GM23338 (cell line): Measurements from ENCODE around the gene LRRC25. TPM values are rescaled to one million over a fixed set of nuclear protein-coding genes. Genes with fewer than 3 reads are reported as not detected.

Source experiments
- ATAC-seq: fragments of 200-7000 bp; cut with Tn5 transposase; 3 replicates; pipeline ENCODE4 v1.9.1; 2020
- DNase-seq: peaks from one replicate; pipeline ENCODE4 v3.0.0-alpha.2; 2015; ENCODE audit warnings: low spot score
- H2AFZ ChIP-seq: fragments of 200-600 bp; sonication (generic); 2 replicates; pipeline ENCODE4 v1.8.0; 2016; ENCODE audit warnings: antibody characterized with exemption, mild to moderate bottlenecking, moderate library complexity
- H3F3A ChIP-seq: fragments of 200-600 bp; sonication (generic); replicated peaks from 2 replicates; pipeline ENCODE4 v1.8.0; 2017; ENCODE audit warnings: antibody characterized with exemption, mixed run types, low read depth
- H3K27ac ChIP-seq: fragments of 200-600 bp; sonication (generic); 2 replicates; pipeline ENCODE4 v1.6.1; 2016; ENCODE audit warnings: low read depth
- H3K27me3 ChIP-seq: fragments of 200-600 bp; sonication (generic); 2 replicates; pipeline ENCODE4 v1.8.0; 2016; ENCODE audit warnings: mild to moderate bottlenecking, mixed run types, moderate library complexity; ENCODE audit not compliant: insufficient read depth
- H3K36me3 ChIP-seq: fragments of 200-600 bp; sonication (generic); 2 replicates; pipeline ENCODE4 v1.8.0; 2016; ENCODE audit warnings: mild to moderate bottlenecking; ENCODE audit not compliant: insufficient read depth
- H3K4me1 ChIP-seq: fragments of 200-600 bp; sonication (generic); 2 replicates; pipeline ENCODE4 v1.8.0; 2016; ENCODE audit warnings: mild to moderate bottlenecking, moderate library complexity; ENCODE audit not compliant: insufficient read depth
- H3K4me2 ChIP-seq: fragments of 200-600 bp; sonication (generic); 2 replicates; pipeline ENCODE4 v1.7.1; 2017; ENCODE audit warnings: mixed run types
- H3K4me3 ChIP-seq: fragments of 200-600 bp; sonication (generic); 2 replicates; pipeline ENCODE4 v1.6.1; 2016; ENCODE audit warnings: mixed run types
- H3K79me2 ChIP-seq: fragments of 200-600 bp; sonication (generic); replicated peaks from 2 replicates; pipeline ENCODE4 v1.8.0; 2017; ENCODE audit warnings: mild to moderate bottlenecking; ENCODE audit not compliant: insufficient read depth
- H3K9me2 ChIP-seq: fragments of 200-600 bp; sonication (generic); 2 replicates; pipeline ENCODE4 v1.8.0; 2017; ENCODE audit not compliant: insufficient read depth
- H4K20me1 ChIP-seq: fragments of 200-600 bp; sonication (generic); replicated peaks from 2 replicates; pipeline ENCODE4 v1.8.0; 2017; ENCODE audit warnings: mild to moderate bottlenecking; ENCODE audit not compliant: insufficient read depth
- H3K27ac Mint-ChIP-seq: 2 replicates; pipeline ENCODE4 v1.8.0; 2020; ENCODE audit warnings: inconsistent platforms, mild to moderate bottlenecking, moderate library complexity, mixed read lengths
- H3K27me3 Mint-ChIP-seq: 3 replicates; pipeline ENCODE4 v1.8.0; 2022; ENCODE audit warnings: low read depth, mild to moderate bottlenecking, moderate library complexity, mixed read lengths, inconsistent platforms; ENCODE audit not compliant: insufficient read depth, poor library complexity
- H3K36me3 Mint-ChIP-seq: 3 replicates; pipeline ENCODE4 v1.8.0; 2021; ENCODE audit warnings: low read depth, mild to moderate bottlenecking, inconsistent platforms, moderate library complexity, mixed read lengths
- H3K4me1 Mint-ChIP-seq: 3 replicates; pipeline ENCODE4 v1.8.0; 2020; ENCODE audit warnings: mild to moderate bottlenecking, inconsistent platforms, mixed read lengths
- H3K4me3 Mint-ChIP-seq: 3 replicates; pipeline ENCODE4 v1.8.0; 2021; ENCODE audit warnings: moderate library complexity, mild to moderate bottlenecking, inconsistent platforms, mixed read lengths
- H3K9me3 Mint-ChIP-seq: 3 replicates; pipeline ENCODE4 v1.8.0; 2020; ENCODE audit warnings: moderate library complexity, mild to moderate bottlenecking, inconsistent platforms, mixed read lengths
- CREB1 ChIP-seq: fragments of 250-450 bp; sonication (Bioruptor Pico); IDR thresholded peaks from 2 replicates; pipeline ENCODE4 v1.5.0; 2020; ENCODE audit warnings: low read depth, mild to moderate bottlenecking, moderate library complexity
- EZH2 ChIP-seq: fragments of 200-600 bp; sonication (generic); IDR thresholded peaks from one replicate; pipeline ENCODE4 v1.8.0; 2017; ENCODE audit warnings: antibody characterized with exemption, mild to moderate bottlenecking, low read depth; ENCODE audit not compliant: unreplicated experiment
- EZH2phosphoT487 ChIP-seq: fragments of 200-600 bp; sonication (generic); IDR thresholded peaks from one replicate; pipeline ENCODE4 v1.8.1; 2018; ENCODE audit warnings: antibody characterized with exemption; ENCODE audit not compliant: unreplicated experiment
- JUNB ChIP-seq: IDR thresholded peaks from one replicate; pipeline ENCODE4 v1.6.1; 2016; ENCODE audit warnings: antibody characterized with exemption; ENCODE audit not compliant: unreplicated experiment
- NANOG ChIP-seq: IDR thresholded peaks from 2 replicates; pipeline ENCODE4 v1.6.1; 2016; ENCODE audit warnings: antibody characterized with exemption, borderline replicate concordance
- POLR2AphosphoS5 ChIP-seq: IDR thresholded peaks from 2 replicates; pipeline ENCODE4 v1.6.1; 2016; ENCODE audit warnings: antibody characterized with exemption, low read depth
- STAT1 ChIP-seq: IDR thresholded peaks from one replicate; pipeline ENCODE4 v1.6.1; 2016; ENCODE audit warnings: antibody characterized with exemption; ENCODE audit not compliant: unreplicated experiment
- ZNF114 ChIP-seq: fragments of 250-450 bp; sonication (Bioruptor Pico); IDR thresholded peaks from 2 replicates; pipeline ENCODE4 v1.5.0; 2020; ENCODE audit warnings: mild to moderate bottlenecking, moderate library complexity
- ZNF331 ChIP-seq: fragments of 250-450 bp; sonication (Bioruptor Pico); IDR thresholded peaks from 2 replicates; pipeline ENCODE4 v1.5.0; 2020; ENCODE audit warnings: low read depth, mild to moderate bottlenecking, moderate library complexity
- polyA plus RNA-seq: library from polyadenylated mRNA; unstranded; fragments of >200 nt; fragmentation: Nextera tagmentation; extraction: Ambion mirVana; gene quantifications from 2 replicates; pipeline ENCODE4 v1.2.1, GENCODE V29; 2016
- total RNA-seq: library from RNA; depleted of rRNA; stranded (reverse); fragments of >200 nt; shearing (Covaris generic); gene quantifications from 2 replicates; pipeline ENCODE4 v1.2.3, GENCODE V29; 2014
- TF ChIP-seq, protein P1 (sequence below): fragments of 250-450 bp; sonication (Bioruptor Pico); IDR thresholded peaks from 2 replicates; pipeline ENCODE4 v1.5.0; 2020; ENCODE audit warnings: mild to moderate bottlenecking, moderate library complexity
- TF ChIP-seq, protein P2 (sequence below): IDR thresholded peaks from 2 replicates; pipeline ENCODE4 v1.6.1; 2016; ENCODE audit warnings: antibody characterized with exemption
- TF ChIP-seq, protein P3 (sequence below), 2 experiments: fragments of 200-600 bp in 1 of 2; sonication (generic) in 1 of 2; conservative IDR thresholded peaks; 2 replicates each; pipeline versions ENCODE4 v1.5.1 to v1.6.1; 2016 to 2017; ENCODE audit warnings: antibody characterized with exemption in 2 of 2, low read depth in 2 of 2, mild to moderate bottlenecking in 2 of 2, moderate library complexity in 1 of 2
- TF ChIP-seq, protein P4 (sequence below): IDR thresholded peaks from one replicate; pipeline ENCODE4 v1.6.1; 2018; ENCODE audit warnings: antibody characterized with exemption; ENCODE audit not compliant: unreplicated experiment

LRRC25 gene
- total and polyA plus RNA-seq, 2 experiments from 2014 or later: 0.17 to 0.24 TPM

DNA sequence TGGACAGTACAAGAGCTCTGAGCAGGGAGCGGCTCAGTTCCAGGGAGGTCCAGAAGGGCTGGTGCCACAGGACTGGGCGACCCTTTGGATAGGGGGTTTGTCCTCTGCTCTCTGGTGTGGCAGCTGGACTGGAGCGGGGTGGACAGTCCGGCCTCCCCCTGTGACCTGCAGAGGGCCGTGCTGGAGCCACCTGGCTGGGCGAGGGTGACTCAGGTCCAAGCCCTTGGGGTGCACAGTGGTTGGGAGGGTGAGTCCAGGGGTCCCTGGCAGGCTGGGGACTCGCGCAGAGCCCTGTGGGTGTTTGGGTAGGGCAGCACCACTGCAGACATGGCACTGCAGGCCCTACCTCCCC, 29.0 kb upstream of the LRRC25 start:
- Histone ChIP-seq H4K20me1 (peaks cover 6% of the 10 kb centered on the region; the same call in 1 of the 2 replicates), H3K27ac (no peak overlapping the region)
- no peak for TF ChIP-seq EZH2
- no peak for TF ChIP-seq POLR2AphosphoS5
- TF ChIP-seq STAT1: no peak
- TF ChIP-seq EZH2phosphoT487: no peak
- TF ChIP-seq, protein P1, sequence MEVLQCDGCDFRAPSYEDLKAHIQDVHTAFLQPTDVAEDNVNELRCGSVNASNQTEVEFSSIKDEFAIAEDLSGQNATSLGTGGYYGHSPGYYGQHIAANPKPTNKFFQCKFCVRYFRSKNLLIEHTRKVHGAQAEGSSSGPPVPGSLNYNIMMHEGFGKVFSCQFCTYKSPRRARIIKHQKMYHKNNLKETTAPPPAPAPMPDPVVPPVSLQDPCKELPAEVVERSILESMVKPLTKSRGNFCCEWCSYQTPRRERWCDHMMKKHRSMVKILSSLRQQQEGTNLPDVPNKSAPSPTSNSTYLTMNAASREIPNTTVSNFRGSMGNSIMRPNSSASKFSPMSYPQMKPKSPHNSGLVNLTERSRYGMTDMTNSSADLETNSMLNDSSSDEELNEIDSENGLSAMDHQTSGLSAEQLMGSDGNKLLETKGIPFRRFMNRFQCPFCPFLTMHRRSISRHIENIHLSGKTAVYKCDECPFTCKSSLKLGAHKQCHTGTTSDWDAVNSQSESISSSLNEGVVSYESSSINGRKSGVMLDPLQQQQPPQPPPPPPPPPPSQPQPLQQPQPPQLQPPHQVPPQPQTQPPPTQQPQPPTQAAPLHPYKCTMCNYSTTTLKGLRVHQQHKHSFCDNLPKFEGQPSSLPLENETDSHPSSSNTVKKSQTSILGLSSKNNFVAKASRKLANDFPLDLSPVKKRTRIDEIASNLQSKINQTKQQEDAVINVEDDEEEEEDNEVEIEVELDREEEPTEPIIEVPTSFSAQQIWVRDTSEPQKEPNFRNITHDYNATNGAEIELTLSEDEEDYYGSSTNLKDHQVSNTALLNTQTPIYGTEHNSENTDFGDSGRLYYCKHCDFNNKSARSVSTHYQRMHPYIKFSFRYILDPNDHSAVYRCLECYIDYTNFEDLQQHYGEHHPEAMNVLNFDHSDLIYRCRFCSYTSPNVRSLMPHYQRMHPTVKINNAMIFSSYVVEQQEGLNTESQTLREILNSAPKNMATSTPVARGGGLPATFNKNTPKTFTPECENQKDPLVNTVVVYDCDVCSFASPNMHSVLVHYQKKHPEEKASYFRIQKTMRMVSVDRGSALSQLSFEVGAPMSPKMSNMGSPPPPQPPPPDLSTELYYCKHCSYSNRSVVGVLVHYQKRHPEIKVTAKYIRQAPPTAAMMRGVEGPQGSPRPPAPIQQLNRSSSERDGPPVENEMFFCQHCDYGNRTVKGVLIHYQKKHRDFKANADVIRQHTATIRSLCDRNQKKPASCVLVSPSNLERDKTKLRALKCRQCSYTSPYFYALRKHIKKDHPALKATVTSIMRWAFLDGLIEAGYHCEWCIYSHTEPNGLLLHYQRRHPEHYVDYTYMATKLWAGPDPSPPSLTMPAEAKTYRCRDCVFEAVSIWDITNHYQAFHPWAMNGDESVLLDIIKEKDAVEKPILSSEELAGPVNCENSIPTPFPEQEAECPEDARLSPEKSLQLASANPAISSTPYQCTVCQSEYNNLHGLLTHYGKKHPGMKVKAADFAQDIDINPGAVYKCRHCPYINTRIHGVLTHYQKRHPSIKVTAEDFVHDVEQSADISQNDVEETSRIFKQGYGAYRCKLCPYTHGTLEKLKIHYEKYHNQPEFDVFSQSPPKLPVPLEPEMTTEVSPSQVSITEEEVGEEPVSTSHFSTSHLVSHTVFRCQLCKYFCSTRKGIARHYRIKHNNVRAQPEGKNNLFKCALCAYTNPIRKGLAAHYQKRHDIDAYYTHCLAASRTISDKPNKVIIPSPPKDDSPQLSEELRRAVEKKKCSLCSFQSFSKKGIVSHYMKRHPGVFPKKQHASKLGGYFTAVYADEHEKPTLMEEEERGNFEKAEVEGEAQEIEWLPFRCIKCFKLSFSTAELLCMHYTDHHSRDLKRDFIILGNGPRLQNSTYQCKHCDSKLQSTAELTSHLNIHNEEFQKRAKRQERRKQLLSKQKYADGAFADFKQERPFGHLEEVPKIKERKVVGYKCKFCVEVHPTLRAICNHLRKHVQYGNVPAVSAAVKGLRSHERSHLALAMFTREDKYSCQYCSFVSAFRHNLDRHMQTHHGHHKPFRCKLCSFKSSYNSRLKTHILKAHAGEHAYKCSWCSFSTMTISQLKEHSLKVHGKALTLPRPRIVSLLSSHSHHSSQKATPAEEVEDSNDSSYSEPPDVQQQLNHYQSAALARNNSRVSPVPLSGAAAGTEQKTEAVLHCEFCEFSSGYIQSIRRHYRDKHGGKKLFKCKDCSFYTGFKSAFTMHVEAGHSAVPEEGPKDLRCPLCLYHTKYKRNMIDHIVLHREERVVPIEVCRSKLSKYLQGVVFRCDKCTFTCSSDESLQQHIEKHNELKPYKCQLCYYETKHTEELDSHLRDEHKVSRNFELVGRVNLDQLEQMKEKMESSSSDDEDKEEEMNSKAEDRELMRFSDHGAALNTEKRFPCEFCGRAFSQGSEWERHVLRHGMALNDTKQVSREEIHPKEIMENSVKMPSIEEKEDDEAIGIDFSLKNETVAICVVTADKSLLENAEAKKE (CRISPR knock-in tag): no peak
- TF ChIP-seq NANOG: no peak
- TF ChIP-seq, protein P2, sequence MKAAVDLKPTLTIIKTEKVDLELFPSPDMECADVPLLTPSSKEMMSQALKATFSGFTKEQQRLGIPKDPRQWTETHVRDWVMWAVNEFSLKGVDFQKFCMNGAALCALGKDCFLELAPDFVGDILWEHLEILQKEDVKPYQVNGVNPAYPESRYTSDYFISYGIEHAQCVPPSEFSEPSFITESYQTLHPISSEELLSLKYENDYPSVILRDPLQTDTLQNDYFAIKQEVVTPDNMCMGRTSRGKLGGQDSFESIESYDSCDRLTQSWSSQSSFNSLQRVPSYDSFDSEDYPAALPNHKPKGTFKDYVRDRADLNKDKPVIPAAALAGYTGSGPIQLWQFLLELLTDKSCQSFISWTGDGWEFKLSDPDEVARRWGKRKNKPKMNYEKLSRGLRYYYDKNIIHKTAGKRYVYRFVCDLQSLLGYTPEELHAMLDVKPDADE: no peak
- TF ChIP-seq, protein P3, sequence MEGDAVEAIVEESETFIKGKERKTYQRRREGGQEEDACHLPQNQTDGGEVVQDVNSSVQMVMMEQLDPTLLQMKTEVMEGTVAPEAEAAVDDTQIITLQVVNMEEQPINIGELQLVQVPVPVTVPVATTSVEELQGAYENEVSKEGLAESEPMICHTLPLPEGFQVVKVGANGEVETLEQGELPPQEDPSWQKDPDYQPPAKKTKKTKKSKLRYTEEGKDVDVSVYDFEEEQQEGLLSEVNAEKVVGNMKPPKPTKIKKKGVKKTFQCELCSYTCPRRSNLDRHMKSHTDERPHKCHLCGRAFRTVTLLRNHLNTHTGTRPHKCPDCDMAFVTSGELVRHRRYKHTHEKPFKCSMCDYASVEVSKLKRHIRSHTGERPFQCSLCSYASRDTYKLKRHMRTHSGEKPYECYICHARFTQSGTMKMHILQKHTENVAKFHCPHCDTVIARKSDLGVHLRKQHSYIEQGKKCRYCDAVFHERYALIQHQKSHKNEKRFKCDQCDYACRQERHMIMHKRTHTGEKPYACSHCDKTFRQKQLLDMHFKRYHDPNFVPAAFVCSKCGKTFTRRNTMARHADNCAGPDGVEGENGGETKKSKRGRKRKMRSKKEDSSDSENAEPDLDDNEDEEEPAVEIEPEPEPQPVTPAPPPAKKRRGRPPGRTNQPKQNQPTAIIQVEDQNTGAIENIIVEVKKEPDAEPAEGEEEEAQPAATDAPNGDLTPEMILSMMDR (conservative IDR thresholded peaks at IDR 0.05; ENCODE audit: low read depth in 2 of 2): no peak
- TF ChIP-seq ZNF114 (CRISPR knock-in tag): no peak
- TF ChIP-seq JUNB: no peak
- TF ChIP-seq, protein P4, sequence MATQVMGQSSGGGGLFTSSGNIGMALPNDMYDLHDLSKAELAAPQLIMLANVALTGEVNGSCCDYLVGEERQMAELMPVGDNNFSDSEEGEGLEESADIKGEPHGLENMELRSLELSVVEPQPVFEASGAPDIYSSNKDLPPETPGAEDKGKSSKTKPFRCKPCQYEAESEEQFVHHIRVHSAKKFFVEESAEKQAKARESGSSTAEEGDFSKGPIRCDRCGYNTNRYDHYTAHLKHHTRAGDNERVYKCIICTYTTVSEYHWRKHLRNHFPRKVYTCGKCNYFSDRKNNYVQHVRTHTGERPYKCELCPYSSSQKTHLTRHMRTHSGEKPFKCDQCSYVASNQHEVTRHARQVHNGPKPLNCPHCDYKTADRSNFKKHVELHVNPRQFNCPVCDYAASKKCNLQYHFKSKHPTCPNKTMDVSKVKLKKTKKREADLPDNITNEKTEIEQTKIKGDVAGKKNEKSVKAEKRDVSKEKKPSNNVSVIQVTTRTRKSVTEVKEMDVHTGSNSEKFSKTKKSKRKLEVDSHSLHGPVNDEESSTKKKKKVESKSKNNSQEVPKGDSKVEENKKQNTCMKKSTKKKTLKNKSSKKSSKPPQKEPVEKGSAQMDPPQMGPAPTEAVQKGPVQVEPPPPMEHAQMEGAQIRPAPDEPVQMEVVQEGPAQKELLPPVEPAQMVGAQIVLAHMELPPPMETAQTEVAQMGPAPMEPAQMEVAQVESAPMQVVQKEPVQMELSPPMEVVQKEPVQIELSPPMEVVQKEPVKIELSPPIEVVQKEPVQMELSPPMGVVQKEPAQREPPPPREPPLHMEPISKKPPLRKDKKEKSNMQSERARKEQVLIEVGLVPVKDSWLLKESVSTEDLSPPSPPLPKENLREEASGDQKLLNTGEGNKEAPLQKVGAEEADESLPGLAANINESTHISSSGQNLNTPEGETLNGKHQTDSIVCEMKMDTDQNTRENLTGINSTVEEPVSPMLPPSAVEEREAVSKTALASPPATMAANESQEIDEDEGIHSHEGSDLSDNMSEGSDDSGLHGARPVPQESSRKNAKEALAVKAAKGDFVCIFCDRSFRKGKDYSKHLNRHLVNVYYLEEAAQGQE: no peak
- TF ChIP-seq ZNF331 (CRISPR knock-in tag): no peak
- no peak for TF ChIP-seq CREB1

More for the DNA sequence above, 29.0 kb upstream of the LRRC25 start:
- ATAC-seq: no peak
- H3K9me2 ChIP-seq: no peaks in the 10 kb centered on the region
- H2AFZ ChIP-seq: no peak overlapping the region
- peaks cover 26% of the 10 kb centered on the region for H3K4me1 Mint-ChIP-seq
- H3K4me3 Mint-ChIP-seq: no peak overlapping the region
- no peak for DNase-seq
- H3K9me3 Mint-ChIP-seq: no peaks in the 10 kb centered on the region
- peaks cover 18% of the 10 kb centered on the region for H3K27me3 Mint-ChIP-seq
- H3K36me3 Mint-ChIP-seq: no peaks in the 10 kb centered on the region
- no peaks in the 10 kb centered on the region for H3K36me3 ChIP-seq
- H3F3A ChIP-seq: no peaks in the 10 kb centered on the region; the same call in 1 of the 2 replicates
- no peak overlapping the region for H3K4me3 ChIP-seq
- no peaks in the 10 kb centered on the region for H3K79me2 ChIP-seq
- H3K4me2 ChIP-seq: no peak overlapping the region
- peaks cover 3% of the 10 kb centered on the region; the same call in 1 of the 2 replicates for H3K27me3 ChIP-seq
- H3K4me1 ChIP-seq: peaks cover 30% of the 10 kb centered on the region; the same call in 1 of the 2 replicates
- no peak overlapping the region for H3K27ac Mint-ChIP-seq
